Fibroblast of the conjunctiva (primary cell): Measurements from ENCODE around the gene RNF111.

Experiments used
- DNase-seq: peaks from one replicate; pipeline ENCODE4 v3.0.0-alpha.2; 2010; ENCODE audit warnings: low read depth

Gene RNF111

DNA sequence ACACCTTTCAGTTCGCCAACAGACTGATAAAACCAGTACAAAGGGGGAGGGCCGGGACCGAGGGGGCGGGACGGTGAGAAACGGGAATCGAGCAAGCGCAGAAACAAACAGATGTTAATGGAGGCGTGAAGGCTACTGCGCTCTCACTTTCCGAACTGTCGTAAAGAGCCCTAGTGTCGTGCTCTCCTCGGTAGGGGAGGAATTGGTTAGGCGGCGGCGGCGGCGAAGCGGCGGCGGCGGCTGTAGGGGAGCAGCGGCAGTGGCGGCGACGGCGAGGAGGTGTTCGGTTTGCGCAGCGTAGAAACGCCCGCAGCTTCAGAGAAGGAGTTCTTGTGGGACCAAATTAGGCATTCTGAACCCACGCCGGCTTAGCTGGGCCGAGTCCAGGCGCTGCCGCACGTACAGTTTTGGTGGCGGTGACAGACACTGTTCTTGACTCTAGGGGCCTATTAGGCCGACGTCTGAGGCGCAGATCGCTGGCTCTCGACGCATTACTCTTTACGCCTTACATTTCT, at the start of gene RNF111:
TSS of gene RNF111 (plus strand) at position 173 of the 515 bp plus-strand sequence. CDS start 43,160 bp downstream, outside the sequence.
- peak; percentile 90 for DNase-seq

DNA sequence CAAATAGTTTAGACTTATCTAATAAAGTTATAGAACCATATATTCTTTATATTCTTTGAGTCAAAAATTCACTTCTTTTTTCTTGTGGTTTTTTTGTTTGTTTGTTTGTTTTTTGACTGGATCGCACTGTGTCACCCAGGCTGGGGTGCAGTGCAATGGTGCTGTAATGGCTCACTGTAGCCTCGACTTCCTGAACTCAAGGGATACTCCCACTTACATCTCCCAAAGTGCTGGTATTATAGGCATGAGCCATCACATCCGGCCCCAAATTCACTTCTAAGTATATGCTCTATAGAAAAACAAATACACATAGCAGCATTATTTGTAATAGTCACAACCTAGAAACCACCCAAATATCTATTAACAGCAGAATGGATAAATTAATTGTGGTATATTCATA, 40.3 kb upstream of the RNF111 start:
- DNase-seq: no peak

DNA sequence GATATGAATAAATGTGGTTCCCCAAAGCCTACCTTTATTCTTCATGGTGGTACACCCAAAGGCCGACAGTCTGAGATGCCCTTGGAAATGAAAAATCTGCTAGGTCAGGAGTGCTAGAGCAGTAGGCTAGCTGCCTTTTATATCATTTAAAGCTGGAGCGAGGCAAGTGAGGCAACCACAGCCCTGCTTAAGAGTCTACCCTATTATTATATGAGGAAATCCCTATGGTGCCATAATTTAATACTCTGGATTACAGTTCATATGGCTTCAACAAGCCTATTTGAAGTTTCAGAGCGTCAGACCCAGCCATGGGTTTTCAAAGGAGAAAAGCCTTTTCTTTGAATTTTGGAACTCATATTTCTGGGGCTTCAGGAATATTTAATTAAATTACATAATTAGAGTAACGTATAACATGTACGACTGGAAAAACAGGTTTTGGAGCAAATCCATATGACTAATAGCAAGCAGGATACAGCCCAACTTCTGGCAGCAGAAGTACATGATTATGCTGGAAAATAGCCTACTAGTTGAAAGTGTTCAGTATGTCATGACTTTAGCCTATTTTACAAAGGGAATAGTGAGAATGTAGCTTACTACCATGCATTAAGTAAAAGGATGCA, 36.0 kb upstream of the RNF111 start:
- peak; percentile 80 for DNase-seq

DNA sequence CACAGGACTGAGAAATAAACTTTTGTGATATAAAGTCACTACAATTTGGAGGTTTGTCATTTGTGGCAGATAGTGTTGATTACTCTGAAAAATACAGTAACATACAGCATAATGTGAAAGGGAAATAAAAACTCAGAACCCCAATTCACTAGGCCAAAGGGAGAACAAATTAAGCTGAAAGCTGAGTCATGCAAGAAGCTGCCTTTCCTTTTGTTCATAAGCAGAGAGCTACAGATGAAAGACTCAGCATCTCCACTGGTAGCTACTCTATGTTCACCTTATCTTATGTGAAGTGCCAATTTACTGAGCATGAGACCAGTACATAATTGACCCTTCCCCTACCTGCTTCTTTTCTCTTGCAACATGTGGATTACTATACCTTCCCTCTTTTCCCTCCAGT, 34.7 kb upstream of the RNF111 start:
- no peak for DNase-seq

DNA sequence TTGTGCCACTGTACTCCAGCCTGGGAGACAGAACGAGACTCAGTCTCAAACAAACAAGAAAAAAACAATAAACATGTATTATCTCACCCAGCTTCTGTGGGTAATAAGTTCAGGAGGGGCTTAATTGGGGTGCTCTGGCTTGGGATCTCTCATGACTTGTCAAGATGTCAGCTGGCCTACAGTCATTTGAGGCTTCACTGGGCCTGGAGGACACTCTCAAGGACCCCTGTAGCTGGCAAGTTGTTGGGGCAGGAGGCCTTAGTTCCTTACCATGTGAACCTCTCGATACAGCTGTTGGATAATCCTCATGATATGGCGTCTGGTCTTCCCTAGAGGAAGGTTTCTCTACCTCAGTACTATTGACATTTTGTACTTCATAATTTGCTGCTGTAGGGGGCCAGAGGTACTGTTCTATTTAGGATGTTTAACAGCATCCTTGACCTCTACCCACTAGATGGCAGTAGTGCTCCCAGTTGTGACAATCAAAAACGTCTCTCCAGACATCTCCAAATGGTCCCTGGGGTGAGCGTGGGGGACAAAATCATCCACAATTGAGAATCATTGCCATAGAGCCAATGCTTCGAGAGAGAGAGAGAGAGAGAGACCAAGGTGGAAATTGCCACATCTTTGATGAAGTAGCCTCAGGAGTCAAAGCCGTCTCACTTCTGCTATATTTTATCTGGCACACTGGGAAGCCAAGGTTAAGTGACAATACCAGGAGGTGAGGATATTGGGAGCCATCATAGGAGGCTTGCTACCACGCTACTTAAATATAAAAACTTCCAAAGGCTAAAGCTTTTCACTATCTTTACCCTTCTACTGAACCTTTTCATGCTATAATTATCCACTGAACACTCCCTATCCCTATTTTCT, 30.1 kb upstream of the RNF111 start:
- no peak for DNase-seq

DNA sequence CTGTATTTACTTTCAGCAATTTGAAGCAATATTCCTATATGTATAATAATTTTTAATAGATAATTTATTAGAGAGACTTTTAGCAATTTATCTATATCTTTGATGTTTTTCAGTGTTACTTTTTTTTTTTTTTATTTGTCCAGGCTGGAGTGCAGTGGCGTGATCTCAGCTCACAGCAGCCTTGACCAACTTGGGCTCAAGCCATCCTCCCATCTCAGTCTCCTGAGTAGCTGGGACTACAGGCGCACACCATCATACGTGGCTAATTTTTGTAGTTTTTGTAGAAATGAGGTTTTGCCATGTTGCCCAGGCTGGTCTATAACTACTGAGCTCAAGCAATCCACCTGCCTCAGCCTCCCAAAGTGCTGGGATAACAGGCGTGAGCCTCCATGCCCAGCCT, 28.7 kb upstream of the RNF111 start:
- DNase-seq: no peak

DNA sequence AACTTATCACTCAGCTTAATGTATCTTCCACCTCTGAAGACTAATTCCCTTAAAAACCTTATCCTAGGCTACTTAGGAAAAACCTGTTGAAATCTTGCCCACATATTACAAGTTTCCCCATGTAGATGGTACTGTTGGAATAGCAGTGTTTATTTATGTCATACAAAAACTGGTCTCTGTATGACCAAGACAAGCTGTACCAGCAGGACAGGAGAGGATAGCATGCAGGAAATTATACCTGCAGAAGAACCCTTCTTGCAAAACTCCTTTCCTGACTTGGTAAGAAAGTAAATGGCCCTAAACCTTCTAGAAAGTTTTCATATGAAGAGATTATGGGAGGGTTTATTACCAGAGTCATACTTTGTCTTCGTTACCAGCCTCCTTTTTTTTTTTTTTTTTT, 25.3 kb upstream of the RNF111 start:
- DNase-seq: no peak

DNA sequence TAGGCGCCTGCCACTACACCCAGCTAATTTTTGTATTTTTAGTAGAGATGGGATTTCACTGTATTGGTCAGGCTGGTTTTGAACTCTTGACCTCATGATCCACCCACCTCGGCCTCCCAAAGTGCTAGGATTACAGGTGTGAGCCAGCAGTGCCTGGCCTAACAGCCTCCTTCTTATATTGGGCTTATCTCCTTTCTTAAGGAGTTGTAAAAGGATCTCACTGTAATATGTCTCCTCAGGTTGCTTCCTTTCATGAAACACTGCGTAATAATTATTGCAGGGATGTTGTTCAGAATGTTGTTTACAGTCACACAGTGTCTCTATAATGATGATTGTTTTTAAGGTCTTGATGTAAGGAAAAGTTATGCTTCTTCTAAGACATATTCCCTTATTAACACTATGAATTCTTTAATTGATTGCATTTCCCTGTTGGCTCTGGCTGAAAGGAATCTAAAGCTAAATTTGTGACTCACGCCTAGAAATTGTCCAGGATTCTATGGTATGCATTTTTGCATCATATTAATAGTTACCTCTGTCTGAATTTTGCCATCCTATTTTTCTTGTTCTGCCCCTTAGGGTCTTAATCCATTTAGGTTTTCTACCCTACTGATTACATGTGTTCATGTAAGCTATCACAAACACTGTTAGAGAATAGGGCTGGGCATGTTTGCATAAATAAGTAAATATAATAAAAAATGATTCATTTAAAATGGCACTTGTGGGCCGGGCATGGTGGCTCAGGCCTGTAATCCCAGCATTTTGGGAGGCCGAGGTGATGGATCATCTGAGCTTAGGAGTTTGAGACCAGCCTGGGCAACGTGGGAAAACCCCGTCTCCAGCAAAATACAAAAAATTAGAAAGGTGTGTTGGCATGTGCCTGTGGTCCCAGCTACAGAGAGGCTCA, 24.5 kb upstream of the RNF111 start:
- no peak for DNase-seq

DNA sequence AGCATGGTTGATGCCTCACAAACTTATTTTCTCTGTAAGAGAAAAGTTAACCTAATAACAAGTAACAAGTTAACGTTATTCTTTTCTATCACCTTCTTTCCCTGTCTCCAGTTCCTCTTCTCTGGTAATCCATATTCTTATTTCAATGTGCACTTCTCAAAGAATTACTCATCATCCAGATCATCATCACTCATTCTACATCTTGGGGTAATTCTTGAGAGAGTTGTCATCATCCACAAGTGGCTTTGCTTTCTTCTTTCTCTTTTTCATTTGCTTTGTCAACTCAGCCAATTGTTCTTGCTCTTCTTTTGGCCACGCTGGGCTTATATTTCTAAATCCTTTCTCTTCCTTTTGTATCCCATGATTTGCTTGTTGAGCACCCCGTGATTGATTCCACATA, 20.8 kb upstream of the RNF111 start:
- no peak for DNase-seq

DNA sequence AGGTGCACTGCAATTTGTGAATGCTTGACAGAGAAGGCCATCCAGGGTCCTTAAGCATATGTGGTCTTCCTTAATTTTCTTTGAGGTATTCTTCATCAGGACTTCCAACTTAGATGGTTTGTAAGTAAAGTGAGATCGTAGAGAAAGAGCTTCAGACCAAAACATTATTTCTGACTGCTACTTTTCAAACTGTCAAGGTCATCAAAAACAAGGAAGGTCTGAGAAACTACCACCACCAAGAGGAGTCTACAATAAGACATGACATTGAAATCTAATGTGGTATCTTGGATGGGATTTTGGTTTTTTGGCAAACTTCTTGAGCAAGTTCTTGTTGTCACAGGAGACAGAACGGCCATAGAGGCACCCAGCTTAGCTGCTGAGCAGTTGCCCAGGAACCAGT, 20.0 kb upstream of the RNF111 start:
- DNase-seq: no peak

DNA sequence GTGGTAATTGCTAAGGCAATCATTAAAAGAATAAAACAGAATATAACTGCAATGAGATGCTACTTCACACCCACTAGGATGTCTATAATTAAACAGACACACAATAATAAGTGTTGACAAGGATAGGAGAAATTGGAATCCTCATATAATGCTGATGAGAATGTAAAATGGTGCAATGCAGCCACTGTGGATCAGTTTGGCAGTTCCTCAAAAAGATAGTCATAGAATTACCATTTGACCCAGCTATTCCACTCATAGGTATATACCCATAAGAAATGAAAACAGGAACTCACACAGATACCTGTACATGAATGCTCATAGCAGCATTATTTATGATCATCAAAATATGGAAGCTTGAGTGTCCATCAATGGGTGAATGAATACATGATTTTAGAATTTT, 9.6 kb upstream of the RNF111 start:
- DNase-seq: no peak

DNA sequence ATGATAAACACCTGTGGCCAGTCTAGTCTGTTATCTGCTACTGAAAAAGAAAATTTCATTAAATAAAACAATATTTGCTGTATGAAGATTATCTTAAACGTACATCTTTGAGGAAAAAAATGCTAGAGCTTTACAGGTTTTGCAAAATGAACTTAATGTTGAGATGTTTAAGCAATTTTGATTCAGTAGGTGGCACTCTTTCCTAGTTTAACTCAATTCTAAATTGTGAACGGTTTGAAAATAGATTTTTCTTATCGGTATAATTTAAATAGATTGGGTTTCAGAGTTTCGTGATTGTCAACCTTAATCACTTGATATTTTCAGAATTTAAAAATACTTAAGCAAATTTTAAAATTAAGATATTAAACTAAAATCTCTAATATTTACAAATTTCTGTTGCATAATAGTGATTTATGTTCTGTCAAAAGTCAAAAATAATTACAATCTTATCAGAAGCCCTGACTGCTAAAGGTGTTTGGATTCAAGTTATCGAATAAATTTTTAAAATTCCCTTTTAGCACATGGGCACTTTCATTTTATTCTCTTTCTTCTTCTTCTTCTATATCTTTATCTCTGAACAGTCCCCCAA, 7.0 kb upstream of the RNF111 start:
- DNase-seq: peak; percentile 34

DNA sequence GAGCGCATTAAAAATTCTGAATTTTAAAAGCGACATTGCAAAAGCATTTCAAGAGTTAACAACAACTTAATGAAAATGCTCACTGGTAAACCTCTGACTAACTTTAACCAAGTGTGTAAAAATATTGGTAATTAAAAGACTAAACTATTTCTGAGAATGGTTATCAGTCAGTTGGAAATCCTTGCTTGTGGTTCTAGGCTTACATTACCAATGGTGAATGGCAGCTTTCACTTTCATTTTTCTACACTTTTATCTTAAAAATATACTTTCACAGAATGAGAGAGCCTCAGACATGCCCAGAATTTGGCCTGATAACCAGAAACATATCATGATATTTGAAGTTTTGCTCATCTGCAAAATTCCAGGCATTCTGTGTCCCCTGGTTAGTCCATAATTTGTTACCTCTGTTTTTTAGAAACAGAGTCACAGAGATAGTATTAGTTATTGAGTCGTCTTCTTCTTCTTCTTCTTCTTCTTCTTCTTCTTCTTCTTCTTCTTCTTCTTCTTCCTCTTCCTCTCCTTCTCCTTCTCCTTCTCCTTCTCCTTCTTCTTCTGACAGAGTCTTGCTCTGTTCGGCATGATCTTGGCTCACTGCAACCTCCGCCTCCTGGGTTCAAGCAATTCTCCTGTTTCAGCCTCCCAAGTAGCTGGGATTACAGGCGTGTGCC, 5.5 kb upstream of the RNF111 start:
- DNase-seq: no peak

DNA sequence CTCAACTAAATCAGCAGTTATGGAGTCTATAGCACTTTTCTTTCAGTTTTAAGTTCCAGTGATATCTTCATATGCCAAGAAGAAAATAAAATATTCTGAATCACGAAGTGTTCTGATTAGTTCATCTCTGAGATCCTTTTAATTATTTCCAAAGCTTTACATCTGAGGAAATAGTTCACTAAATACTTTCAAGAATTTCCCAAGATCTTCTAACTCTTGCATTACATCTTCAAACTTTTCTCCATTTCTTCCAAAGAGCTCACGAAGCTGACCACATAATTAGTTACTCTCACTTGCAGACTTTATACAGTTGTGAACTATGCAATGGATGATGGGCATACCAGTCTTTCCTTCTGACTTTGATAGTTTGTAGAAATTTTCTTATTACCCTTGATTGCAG, 4.2 kb upstream of the RNF111 start:
- DNase-seq: no peak

DNA sequence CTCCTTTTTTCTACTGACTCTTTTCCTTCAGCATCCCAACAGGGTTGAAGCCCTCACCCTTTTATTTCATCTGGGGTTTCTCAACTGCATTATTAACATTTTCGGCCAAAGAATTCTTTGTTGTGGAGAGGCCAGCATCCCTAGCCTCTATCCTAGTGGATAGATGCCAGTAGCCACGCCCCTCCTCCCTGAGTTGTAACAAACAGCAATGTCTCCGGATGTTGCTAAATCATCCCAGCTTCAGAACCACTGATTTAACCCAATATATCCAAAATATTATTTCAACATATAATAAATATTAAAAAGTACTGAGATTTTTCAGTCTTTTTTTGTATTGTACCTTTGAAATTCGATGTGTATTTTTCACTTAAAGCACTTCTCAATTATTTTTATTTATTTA, 2.0 kb upstream of the RNF111 start:
- DNase-seq: no peak

DNA sequence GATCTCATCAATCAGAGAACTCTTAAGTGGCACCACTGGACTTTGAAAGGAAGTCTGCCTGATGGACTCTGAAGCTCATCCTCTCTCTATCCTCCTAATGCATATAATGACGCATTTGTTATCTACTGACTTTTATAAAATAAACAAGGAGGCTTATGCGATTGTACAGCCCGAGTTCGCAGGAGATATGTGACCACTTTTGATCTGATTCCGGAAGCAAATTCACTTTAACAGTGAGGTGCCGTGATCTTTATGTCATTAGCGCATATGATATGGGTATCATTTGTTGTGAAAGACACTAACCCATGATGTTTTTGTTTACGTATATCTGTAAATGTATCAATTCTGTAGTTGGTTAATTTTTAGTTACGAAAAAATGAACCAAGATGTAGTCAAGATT, 427 bp upstream of the RNF111 start:
- no peak for DNase-seq

DNA sequence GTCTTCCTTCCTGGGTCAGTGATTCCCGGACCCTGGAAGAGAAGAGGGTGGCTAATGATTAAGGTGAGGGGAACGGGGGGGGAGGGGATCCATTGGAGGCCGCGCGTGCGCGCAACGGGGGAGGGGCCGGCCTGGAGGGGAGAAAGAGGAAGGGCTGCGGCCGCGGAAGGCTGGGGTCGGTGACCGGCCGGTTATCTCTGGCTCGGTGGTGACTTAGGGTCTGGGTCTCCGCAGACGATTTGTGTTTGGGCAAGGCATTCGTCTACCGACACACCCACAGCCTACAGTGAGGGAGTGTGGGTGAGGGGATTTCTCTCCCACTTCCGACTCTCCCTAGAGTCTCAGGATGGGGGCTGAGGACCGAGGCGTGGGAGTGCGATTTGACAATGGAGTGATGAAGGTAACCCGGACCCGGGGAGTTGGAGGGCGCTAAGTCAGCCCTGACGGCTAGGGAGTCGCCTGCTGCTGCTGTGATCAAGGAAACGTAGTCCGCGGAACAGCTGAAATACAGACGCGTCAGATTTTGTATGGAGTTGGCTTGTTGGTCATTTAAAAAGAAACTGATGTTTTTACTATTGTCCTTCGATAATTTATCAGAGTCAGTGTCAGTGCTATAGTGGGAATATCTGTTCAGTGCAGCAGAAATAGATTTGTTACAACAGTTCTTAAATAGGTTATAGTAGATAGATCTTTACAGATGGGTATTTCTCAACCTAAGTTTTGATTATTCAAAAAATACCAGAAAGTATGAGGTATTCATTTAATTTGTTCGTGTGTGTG, 733 bp downstream of the RNF111 start:
- DNase-seq: no peak

DNA sequence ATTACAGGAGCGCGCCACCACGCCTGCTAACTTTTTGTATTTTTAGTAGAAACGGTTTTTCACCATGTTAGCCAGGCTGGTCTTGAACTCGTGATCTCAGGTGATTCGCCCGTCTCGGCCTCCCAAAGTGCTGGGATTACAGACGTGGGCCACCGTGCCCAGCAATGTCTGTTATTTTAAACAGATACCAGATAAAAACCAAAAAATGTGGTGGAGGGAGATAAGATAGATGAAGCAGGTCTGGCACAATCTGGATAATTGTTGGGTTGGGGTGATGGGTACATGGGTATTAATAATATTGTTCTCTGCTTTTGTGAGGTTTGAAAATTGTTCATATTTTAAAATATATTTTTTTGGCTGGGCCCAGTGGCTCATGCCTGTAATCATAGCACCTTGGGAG, 4.7 kb downstream of the RNF111 start:
- no peak for DNase-seq

DNA sequence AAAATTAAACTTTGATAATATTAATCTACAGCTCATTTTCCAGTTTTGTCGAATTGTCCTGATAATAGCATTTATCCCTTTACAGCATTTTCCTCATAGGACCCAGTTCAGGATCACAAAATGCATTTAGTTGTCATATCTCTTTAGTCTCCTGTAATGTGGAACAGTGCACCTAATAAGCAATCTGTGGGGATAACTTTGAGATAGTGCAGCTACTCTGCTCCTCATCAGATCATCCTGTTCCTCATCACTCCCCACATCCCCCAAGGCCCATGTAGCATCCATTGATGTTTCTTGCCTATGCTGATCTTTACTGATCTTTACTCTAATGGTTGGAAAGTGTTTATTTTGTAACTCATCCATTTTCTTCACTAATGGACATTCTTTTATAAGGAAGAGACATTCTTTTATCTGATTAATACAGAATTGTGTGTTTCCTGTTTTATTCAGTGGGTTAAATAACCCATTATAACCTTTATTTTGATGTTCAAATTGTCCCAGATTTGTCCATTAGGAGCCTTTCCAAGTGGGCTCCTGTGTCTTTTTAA, 7.5 kb downstream of the RNF111 start:
- DNase-seq: no peak

DNA sequence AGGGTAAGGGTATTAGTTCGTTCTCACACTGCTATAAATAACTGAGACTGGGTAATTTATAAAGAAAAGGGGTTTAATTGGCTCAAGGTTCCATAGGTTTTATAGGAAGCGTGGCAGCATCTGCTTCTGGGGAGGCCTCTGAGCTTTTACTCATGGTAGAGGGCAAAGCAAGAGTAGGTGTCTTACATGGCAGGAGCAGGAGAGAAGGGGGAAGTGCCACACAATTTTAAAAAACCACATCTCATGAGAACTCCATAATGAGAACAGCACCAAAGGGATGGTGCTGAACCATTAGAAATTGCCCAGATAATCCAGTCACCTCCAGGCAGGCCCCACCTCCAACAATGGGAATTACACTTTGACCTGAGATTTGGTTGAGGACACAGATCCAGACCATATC, 12.2 kb downstream of the RNF111 start:
- DNase-seq: no peak
